Measurements from ENCODE around the gene C1QTNF7. TPM values are rescaled to one million over a fixed set of nuclear protein-coding genes. Genes with fewer than 3 reads are reported as not detected.
A peak's percentile ranks its signal among the peaks of the same experiment; 100 is the strongest.

The C1QTNF7 gene
- total RNA-seq, 1 donor from 2014 or later, result not detected

- no peak for DNase-seq (ENCODE audit: low read depth)
- TF ChIP-seq CTCF (conservative IDR thresholded peaks at IDR 0.05; ENCODE audit: low read depth, low read length), result no peak
- no peak overlapping the region for H3K4me3 ChIP-seq (ENCODE audit: low read depth, low read length)
Observed at GRCh38 chr4:15390494-15390893, 37.3 kb upstream of the C1QTNF7 start.

GRCh38 chr4:15392053-15392805, 35.6 kb upstream of the C1QTNF7 start:
- no peak for TF ChIP-seq CTCF (conservative IDR thresholded peaks at IDR 0.05; ENCODE audit: low read depth, low read length)
- DNase-seq (ENCODE audit: low read depth), result no peak
- no peak overlapping the region for H3K4me3 ChIP-seq (ENCODE audit: low read depth, low read length)

- no peak for TF ChIP-seq CTCF (conservative IDR thresholded peaks at IDR 0.05; ENCODE audit: low read depth, low read length)
- H3K4me3 ChIP-seq (ENCODE audit: low read depth, low read length), result no peak overlapping the region
- no peak for DNase-seq (ENCODE audit: low read depth)
Observed at GRCh38 chr4:15395311-15395710, 32.5 kb upstream of the C1QTNF7 start.

GRCh38 chr4:15396157-15396800, 31.6 kb upstream of the C1QTNF7 start:
- H3K4me3 ChIP-seq (ENCODE audit: low read depth, low read length), result no peak overlapping the region
- no peak for DNase-seq (ENCODE audit: low read depth)
- TF ChIP-seq CTCF (conservative IDR thresholded peaks at IDR 0.05; ENCODE audit: low read depth, low read length), result peak; percentile 82

- no peak for DNase-seq (ENCODE audit: low read depth)
- no peak for TF ChIP-seq CTCF (conservative IDR thresholded peaks at IDR 0.05; ENCODE audit: low read depth, low read length)
- no peak overlapping the region for H3K4me3 ChIP-seq (ENCODE audit: low read depth, low read length)
Observed at GRCh38 chr4:15398001-15398400, 29.8 kb upstream of the C1QTNF7 start.

- no peak overlapping the region for H3K4me3 ChIP-seq (ENCODE audit: low read depth, low read length)
- DNase-seq (ENCODE audit: low read depth), result no peak
- TF ChIP-seq CTCF (conservative IDR thresholded peaks at IDR 0.05; ENCODE audit: low read depth, low read length), result no peak
Observed at GRCh38 chr4:15398732-15399131, 29.1 kb upstream of the C1QTNF7 start.
